ENCODE measurements around the gene IL24.

DNA sequence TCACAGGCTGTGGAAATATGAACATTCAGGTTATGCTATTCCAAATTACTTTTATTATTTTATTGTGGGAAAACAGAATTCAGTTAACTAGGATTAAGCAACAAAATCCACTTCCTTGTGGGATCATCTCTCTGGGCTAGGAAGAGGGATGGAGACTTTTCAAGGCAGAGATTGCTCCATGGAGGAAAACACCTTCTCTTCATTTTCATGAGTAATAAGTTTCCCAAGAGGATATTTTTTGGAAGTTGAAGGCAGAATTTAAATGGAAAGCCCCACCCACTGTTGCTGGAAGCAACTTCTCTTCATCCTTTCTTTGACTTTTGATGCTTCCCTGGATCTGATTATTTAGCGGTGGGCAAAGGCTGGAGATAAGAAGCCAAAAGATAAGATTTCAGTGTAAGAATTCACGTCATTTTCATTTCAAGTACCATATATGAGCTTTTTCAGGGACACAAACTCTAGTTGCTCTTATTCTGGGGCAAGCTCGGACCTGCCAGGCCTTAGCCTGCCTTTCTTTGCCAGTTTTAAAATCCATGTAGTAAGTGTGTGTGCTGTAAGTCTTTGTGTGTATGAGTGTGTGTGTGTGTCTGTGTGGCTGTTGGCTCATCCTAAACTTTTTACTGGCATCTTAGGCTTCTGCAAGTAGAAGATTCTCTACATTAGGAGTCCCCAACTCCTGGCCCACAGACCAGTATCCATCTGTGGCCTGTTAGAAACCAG lies 11.7 kb upstream of the IL24 start:
- TF ChIP-seq TAF1 (IDR thresholded peaks at IDR 0.05; ENCODE audit: low read depth) = no peak
- TF ChIP-seq, protein P1, sequence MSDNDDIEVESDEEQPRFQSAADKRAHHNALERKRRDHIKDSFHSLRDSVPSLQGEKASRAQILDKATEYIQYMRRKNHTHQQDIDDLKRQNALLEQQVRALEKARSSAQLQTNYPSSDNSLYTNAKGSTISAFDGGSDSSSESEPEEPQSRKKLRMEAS (IDR thresholded peaks at IDR 0.05) = no peak

Measured in Ishikawa (cell line).